Caki2 (cell line): ENCODE data around the gene KRTAP5-4. TPM values are rescaled to one million over a fixed set of nuclear protein-coding genes. Genes with fewer than 3 reads are reported as not detected.

Source experiments
- total RNA-seq: library from RNA; depleted of rRNA; stranded (reverse); fragments of >200 nt; shearing (Covaris generic); gene quantifications from 2 replicates; pipeline ENCODE4 v1.2.3, GENCODE V29; 2014; ENCODE audit warnings: low replicate concordance; rRNA removed

KRTAP5-4 gene
- total RNA-seq, 1 experiment from 2014 or later = not detected

Other genes starting within 250 kb of the KRTAP5-4 start
- gene BRSK2, start 232.2 kb downstream of the KRTAP5-4 start, total RNA-seq = 2.4 and 4.8 TPM in 2 replicates
- 13.0 and 18.0 TPM in 2 replicates for gene MOB2, start 135.4 kb downstream of the KRTAP5-4 start, total RNA-seq
- 0.07 and 1.2 TPM in 2 replicates for gene DUSP8, start 49.9 kb downstream of the KRTAP5-4 start, total RNA-seq
- not detected in 2 replicates for gene KRTAP5-1, start 36.9 kb downstream of the KRTAP5-4 start, total RNA-seq
- not detected in 2 replicates for gene KRTAP5-2, start 23.8 kb downstream of the KRTAP5-4 start, total RNA-seq
- gene KRTAP5-3, start 13.7 kb downstream of the KRTAP5-4 start, total RNA-seq = not detected in 2 replicates
- not detected in 2 replicates for gene KRTAP5-5, start 7.6 kb upstream of the KRTAP5-4 start, total RNA-seq
- gene KRTAP5-6, start 75.1 kb upstream of the KRTAP5-4 start, total RNA-seq = not detected in 2 replicates
- 0.55 and 2.7 TPM in 2 replicates for gene IFITM10, start 128.5 kb upstream of the KRTAP5-4 start, total RNA-seq
- 1,431 and 1,654 TPM in 2 replicates for gene CTSD, start 141.8 kb upstream of the KRTAP5-4 start, total RNA-seq
- gene SYT8, start 212.9 kb upstream of the KRTAP5-4 start, total RNA-seq = not detected in 2 replicates
- not detected in 2 replicates for gene TNNI2, start 216.8 kb upstream of the KRTAP5-4 start, total RNA-seq
- not detected in 2 replicates for gene LSP1, start 230.9 kb upstream of the KRTAP5-4 start, total RNA-seq